HFF-Myc (cell line): ENCODE measurements around the gene BRIP1.

Experiments used
- DNase-seq: peaks from one replicate; pipeline ENCODE4 v3.0.0-alpha.2; 2011; ENCODE audit warnings: low read depth; ENCODE audit errors: extremely low read depth
- H3K4me3 ChIP-seq: replicated peaks from 2 replicates; pipeline ENCODE4 v1.5.1; 2011; ENCODE audit warnings: low read depth, mild to moderate bottlenecking, control low read depth, low read length
- TF ChIP-seq, protein P1 (sequence below): IDR thresholded peaks from 2 replicates; pipeline ENCODE4 v1.5.1; 2012; ENCODE audit warnings: mild to moderate bottlenecking, low read depth, low read length, control low read depth; ENCODE audit errors: missing control alignments

Gene BRIP1

DNA sequence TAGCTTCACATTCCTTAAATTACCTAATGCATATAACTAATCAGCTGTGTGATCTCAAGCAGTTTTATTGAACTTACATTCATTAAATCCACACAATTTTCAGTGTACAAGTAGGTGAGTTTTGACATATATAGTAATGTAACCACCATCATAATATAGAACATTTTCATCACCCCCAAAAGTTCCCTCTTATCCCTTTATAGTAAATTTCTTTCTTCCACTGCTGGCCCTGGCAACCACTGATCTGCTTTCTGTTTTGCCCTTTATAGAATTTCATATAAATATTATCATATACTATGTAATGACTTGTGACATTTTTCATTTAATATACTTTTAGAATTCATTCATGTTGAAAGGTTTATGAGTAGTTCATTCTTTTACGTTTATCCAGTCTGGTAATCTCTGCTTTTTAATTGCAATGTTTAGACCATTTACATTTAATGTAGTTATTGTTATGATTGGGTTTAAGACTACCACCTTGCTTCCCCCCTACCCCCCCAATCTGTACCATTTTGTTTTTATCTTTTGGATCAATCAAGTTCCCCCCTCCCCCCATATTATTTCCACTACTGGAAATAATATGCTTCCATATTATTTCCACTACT lies 147.0 kb downstream of the BRIP1 start:
- TF ChIP-seq, protein P1, sequence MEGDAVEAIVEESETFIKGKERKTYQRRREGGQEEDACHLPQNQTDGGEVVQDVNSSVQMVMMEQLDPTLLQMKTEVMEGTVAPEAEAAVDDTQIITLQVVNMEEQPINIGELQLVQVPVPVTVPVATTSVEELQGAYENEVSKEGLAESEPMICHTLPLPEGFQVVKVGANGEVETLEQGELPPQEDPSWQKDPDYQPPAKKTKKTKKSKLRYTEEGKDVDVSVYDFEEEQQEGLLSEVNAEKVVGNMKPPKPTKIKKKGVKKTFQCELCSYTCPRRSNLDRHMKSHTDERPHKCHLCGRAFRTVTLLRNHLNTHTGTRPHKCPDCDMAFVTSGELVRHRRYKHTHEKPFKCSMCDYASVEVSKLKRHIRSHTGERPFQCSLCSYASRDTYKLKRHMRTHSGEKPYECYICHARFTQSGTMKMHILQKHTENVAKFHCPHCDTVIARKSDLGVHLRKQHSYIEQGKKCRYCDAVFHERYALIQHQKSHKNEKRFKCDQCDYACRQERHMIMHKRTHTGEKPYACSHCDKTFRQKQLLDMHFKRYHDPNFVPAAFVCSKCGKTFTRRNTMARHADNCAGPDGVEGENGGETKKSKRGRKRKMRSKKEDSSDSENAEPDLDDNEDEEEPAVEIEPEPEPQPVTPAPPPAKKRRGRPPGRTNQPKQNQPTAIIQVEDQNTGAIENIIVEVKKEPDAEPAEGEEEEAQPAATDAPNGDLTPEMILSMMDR, result no peak
- DNase-seq, result no peak
- no peak overlapping the region for H3K4me3 ChIP-seq

DNA sequence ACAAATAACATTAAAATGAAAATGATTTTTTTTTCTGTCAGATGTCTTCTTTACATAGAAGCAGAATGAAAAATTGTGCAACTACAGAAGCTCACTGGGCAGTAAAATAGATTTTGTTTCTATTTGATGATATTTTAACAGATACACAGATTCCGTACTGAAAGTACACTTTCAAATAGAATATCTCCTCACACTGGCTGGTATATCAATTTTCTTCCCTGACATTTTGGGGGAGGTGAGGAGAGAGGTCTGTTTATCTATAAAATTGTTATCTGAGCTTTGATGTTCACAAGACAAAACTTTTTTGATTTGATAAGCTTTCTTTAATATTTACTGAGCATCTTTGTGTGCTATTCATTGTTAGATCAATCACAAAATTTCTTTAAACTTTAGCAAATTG lies 148.0 kb downstream of the BRIP1 start:
- no peak overlapping the region for H3K4me3 ChIP-seq
- TF ChIP-seq, protein P1, result no peak
- no peak for DNase-seq

DNA sequence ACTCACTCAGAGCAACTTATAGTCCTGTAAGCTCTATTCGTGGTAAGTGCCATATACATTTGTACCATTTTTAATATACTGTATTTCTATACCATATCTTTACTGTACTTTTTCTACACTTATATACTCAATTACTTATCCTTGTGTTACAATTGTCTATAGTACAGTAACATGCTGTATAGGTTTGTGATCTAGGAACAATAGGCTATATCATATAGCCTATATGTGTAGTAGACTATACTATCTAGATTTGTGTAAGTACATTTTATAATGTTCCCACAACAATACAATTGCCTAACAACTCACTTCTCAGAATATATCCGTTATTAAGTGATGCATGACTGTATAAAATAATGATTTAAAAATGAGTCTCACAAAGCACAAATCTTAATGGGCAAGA lies 149.0 kb downstream of the BRIP1 start:
- no peak overlapping the region for H3K4me3 ChIP-seq
- TF ChIP-seq, protein P1, result no peak
- DNase-seq, result no peak

DNA sequence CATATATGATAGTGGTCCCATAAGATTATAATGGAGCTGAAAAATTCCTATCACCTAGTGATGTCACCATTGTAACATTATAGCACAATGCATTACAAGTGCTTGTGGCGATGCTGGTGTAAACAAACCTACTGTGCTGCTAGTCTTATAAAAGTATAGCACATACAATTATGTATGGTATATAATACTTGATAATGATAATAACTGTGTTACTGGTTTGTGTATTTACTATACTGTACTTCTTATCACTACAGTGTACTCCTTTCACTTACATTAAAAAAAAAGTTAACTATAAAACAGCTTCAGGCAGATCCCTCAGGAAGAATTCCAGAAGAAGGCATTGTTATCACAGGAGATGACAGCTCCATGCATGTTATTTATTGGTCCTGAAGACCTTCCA lies 150.3 kb downstream of the BRIP1 start:
- no peak overlapping the region for H3K4me3 ChIP-seq
- TF ChIP-seq, protein P1, result no peak
- DNase-seq, result no peak

DNA sequence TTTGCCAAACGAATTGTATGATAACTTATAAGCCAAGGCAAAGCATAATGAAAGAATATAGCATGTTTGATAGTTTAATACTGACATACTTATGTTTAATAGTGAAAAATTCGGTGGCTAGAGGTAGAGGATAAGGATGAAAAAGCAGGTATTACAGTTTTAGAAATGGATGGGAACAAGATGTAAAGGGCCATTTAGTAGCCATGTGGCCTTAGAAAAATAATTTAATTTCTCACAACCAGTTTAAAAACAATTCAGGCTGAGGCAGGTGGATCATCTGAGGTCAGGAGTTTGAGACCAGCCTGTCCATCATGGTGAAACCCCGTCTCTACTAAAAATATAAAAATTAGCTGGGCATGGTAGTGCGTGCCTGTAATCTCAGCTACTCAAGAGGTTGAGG lies 152.8 kb downstream of the BRIP1 start:
- no peak overlapping the region for H3K4me3 ChIP-seq
- TF ChIP-seq, protein P1, result no peak
- DNase-seq, result no peak

DNA sequence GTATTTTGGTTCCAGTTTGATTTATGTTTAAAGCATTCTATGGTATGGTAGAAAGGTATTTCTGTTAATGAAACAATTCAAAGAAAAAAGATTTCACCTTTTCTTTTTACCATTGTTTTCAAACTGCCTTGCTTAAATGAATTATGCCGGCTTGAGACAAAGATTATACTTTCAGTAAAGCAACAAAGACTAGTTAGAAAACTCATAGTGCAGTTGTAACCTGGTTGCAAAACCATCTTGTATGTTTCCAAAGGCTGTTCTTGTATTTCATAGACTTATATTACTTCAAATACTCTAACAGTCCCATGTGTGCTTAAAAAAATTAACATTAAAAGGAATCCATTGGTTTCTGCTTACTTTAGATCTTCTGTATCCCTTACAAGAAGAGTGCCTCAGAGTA lies 153.8 kb downstream of the BRIP1 start:
- no peak overlapping the region for H3K4me3 ChIP-seq
- TF ChIP-seq, protein P1, result no peak
- no peak for DNase-seq

DNA sequence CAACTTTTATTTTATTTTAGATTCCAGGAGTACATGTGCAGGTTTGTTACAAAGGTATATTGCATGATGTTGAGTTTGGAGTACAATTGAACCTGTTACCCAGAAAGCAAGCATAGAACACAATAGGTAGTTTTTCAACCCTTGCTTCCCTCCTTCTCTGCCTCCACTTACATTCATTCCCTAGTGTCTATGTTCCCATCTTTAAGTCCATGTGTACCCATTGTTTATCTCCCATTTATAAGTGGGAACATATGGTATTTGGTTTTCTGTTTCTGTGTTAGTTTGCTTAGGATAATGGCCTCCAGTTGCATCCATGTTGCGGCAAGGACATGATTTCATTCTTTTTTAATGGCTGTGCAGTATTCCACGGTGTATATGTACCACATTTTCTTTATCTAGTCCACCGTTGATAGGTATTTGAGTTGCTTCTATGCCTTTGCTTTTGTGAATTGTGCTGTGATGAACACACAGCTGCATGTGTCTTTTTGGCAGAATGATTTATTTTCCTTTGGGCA lies 158.3 kb downstream of the BRIP1 start:
- no peak overlapping the region for H3K4me3 ChIP-seq
- DNase-seq, result no peak
- TF ChIP-seq, protein P1, result no peak
